ENCODE data around the gene CIAO2B. TPM values are rescaled to one million over a fixed set of nuclear protein-coding genes. Genes with fewer than 3 reads are reported as not detected.

The CIAO2B gene
- total RNA-seq, 1 experiment from 2014 or later = 59.7 TPM

DNA sequence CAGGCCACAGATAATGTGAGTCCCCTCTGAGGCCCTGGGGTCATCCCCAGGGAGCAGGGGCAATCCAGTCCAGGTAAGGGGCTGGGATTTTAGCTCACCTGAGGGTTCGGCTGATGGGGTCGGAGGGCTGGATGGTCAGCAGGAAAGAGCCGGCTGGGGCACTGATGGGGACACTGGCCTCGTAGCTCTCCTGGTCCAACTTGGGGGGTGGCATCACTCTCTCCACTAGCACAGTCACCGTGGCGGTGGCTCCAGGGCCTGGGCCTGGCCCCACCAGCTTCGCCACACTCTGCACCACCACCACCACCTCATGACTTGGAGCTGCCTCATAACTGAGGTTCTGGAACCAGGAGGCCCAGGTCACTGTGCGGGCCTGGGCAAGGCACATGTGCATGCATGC, 22.4 kb downstream of the CIAO2B start:
- DNase-seq (ENCODE audit: low spot score) (no peak), ATAC-seq (no peak)
- CTCF ChIA-PET = interaction anchor here (0.6 to 4.8 kb wide), 3 partner anchors 13 to 259 kb away, joined by 3 to 53 read pairs (median 26); partner anchors contain the start of genes NOL3 and RRAD
- TF ChIP-seq SMAD4 (CRISPR knock-in tag; IDR thresholded peaks at IDR 0.05) (no peak), ELF4 (CRISPR knock-in tag; IDR thresholded peaks at IDR 0.05; ENCODE audit: low read depth) (no peak), ZNF532 (CRISPR knock-in tag; IDR thresholded peaks at IDR 0.05; ENCODE audit: borderline replicate concordance) (no peak), NR1H2 (CRISPR knock-in tag; IDR thresholded peaks at IDR 0.05) (no peak), PREB (CRISPR knock-in tag; IDR thresholded peaks at IDR 0.05; ENCODE audit: borderline replicate concordance) (no peak), MXD4 (CRISPR knock-in tag; IDR thresholded peaks at IDR 0.05; ENCODE audit: borderline replicate concordance) (no peak), USF2 (CRISPR knock-in tag; IDR thresholded peaks at IDR 0.05) (no peak)
- TF ChIP-seq, protein P1, sequence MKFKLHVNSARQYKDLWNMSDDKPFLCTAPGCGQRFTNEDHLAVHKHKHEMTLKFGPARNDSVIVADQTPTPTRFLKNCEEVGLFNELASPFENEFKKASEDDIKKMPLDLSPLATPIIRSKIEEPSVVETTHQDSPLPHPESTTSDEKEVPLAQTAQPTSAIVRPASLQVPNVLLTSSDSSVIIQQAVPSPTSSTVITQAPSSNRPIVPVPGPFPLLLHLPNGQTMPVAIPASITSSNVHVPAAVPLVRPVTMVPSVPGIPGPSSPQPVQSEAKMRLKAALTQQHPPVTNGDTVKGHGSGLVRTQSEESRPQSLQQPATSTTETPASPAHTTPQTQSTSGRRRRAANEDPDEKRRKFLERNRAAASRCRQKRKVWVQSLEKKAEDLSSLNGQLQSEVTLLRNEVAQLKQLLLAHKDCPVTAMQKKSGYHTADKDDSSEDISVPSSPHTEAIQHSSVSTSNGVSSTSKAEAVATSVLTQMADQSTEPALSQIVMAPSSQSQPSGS (CRISPR knock-in tag; IDR thresholded peaks at IDR 0.05; ENCODE audit: borderline replicate concordance, low read depth) = no peak
- Mint-ChIP-seq H3K36me3 (no peaks in the 10 kb centered on the region), H3K27me3 (ENCODE audit: low read depth) (peaks cover 13% of the 10 kb centered on the region), H3K27ac (no peak overlapping the region), H3K9me3 (no peaks in the 10 kb centered on the region), H3K4me3 (no peak overlapping the region), H3K4me1 (no peaks in the 10 kb centered on the region)
- POLR2A ChIA-PET = no interaction called here

- no peak overlapping the region for H3K27ac Mint-ChIP-seq
- H3K4me1 Mint-ChIP-seq = no peaks in the 10 kb centered on the region
- DNase-seq (ENCODE audit: low spot score) (no peak), ATAC-seq (no peak)
- POLR2A ChIA-PET = no interaction called here
- H3K27me3 Mint-ChIP-seq (ENCODE audit: low read depth) = peaks cover 13% of the 10 kb centered on the region
- no peaks in the 10 kb centered on the region for H3K36me3 Mint-ChIP-seq
- CTCF ChIA-PET = interaction anchor here (0.7 to 4.8 kb wide), 11 partner anchors 9 to 244 kb away, joined by 4 to 53 read pairs (median 22); partner anchors contain the start of genes CDH16, CES3, NAE1 and PDP2
- H3K9me3 Mint-ChIP-seq = no peaks in the 10 kb centered on the region
- H3K4me3 Mint-ChIP-seq = no peak overlapping the region
- TF ChIP-seq ARID4B (CRISPR knock-in tag; IDR thresholded peaks at IDR 0.05; ENCODE audit: borderline replicate concordance) (no peak), ZNF219 (CRISPR knock-in tag; IDR thresholded peaks at IDR 0.05; ENCODE audit: borderline replicate concordance) (no peak), MLX (CRISPR knock-in tag; IDR thresholded peaks at IDR 0.05) (no peak), CREM (CRISPR knock-in tag; IDR thresholded peaks at IDR 0.05) (no peak), CREB1 (CRISPR knock-in tag; IDR thresholded peaks at IDR 0.05) (no peak), PRRX2 (CRISPR knock-in tag; IDR thresholded peaks at IDR 0.05) (no peak)
- TF ChIP-seq, protein P2, sequence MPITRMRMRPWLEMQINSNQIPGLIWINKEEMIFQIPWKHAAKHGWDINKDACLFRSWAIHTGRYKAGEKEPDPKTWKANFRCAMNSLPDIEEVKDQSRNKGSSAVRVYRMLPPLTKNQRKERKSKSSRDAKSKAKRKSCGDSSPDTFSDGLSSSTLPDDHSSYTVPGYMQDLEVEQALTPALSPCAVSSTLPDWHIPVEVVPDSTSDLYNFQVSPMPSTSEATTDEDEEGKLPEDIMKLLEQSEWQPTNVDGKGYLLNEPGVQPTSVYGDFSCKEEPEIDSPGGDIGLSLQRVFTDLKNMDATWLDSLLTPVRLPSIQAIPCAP (CRISPR knock-in tag; IDR thresholded peaks at IDR 0.05) = no peak
- TF ChIP-seq, protein P3, sequence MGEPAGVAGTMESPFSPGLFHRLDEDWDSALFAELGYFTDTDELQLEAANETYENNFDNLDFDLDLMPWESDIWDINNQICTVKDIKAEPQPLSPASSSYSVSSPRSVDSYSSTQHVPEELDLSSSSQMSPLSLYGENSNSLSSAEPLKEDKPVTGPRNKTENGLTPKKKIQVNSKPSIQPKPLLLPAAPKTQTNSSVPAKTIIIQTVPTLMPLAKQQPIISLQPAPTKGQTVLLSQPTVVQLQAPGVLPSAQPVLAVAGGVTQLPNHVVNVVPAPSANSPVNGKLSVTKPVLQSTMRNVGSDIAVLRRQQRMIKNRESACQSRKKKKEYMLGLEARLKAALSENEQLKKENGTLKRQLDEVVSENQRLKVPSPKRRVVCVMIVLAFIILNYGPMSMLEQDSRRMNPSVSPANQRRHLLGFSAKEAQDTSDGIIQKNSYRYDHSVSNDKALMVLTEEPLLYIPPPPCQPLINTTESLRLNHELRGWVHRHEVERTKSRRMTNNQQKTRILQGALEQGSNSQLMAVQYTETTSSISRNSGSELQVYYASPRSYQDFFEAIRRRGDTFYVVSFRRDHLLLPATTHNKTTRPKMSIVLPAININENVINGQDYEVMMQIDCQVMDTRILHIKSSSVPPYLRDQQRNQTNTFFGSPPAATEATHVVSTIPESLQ (CRISPR knock-in tag; IDR thresholded peaks at IDR 0.05) = no peak
- TF ChIP-seq, protein P4, sequence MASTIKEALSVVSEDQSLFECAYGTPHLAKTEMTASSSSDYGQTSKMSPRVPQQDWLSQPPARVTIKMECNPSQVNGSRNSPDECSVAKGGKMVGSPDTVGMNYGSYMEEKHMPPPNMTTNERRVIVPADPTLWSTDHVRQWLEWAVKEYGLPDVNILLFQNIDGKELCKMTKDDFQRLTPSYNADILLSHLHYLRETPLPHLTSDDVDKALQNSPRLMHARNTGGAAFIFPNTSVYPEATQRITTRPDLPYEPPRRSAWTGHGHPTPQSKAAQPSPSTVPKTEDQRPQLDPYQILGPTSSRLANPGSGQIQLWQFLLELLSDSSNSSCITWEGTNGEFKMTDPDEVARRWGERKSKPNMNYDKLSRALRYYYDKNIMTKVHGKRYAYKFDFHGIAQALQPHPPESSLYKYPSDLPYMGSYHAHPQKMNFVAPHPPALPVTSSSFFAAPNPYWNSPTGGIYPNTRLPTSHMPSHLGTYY (CRISPR knock-in tag; IDR thresholded peaks at IDR 0.05) = no peak
These were observed 23.1 kb downstream of the CIAO2B start for GRCh38 chr16:66911112-66911511.
